CD4-positive, alpha-beta T cell (primary cell): ENCODE data around the gene AIFM1. TPM values are rescaled to one million over a fixed set of nuclear protein-coding genes. Genes with fewer than 3 reads are reported as not detected.

Experiments
- ATAC-seq: fragments of 200-7000 bp; cut with Tn5 transposase; one replicate; pipeline ENCODE4 v1.10.0; 2022; ENCODE audit warnings: mild to moderate bottlenecking; ENCODE audit not compliant: poor library complexity
- CTCF ChIA-PET: fragments of 350-600 bp; sonication (Branson Sonifier 250); formaldehyde crosslinking; loops from one replicate; lab custom pipeline; 2021; ENCODE audit warnings: antibody characterized with exemption, inconsistent platforms; lab: Charles Lee
- POLR2A ChIA-PET: fragments of 350-600 bp; sonication (Branson Sonifier 250); formaldehyde crosslinking; loops from one replicate; lab custom pipeline; 2021; ENCODE audit warnings: antibody characterized with exemption, inconsistent platforms; lab: Charles Lee
- DNase-seq, 14 experiments: peaks; one replicate each; pipeline ENCODE4 v3.0.0-alpha.2; 2013 to 2020; ENCODE audit warnings: mixed read lengths in 2 of 14
- H3K27ac ChIP-seq, 2 donors: one replicate each; pipeline versions ENCODE4 v1.5.1 to v1.7.0; 2013; ENCODE audit warnings: low read length in 2 of 2, low read depth in 1 of 2, mild to moderate bottlenecking in 1 of 2
- H3K27me3 ChIP-seq, 2 experiments: 1 replicate in 1 of 2; 2 replicates in 1 of 2; pipeline versions ENCODE4 v1.6.1 to v1.7.0; 2013; ENCODE audit warnings: low read length in 2 of 2, control low read depth in 1 of 2, mild to moderate bottlenecking in 1 of 2, moderate library complexity in 1 of 2; ENCODE audit not compliant: insufficient read depth in 2 of 2, control insufficient read depth in 1 of 2
- H3K36me3 ChIP-seq: one replicate; pipeline ENCODE4 v1.6.1; 2013; ENCODE audit warnings: low read length, control low read depth; ENCODE audit not compliant: insufficient read depth
- H3K4me1 ChIP-seq: one replicate; pipeline ENCODE4 v1.6.1; 2013; ENCODE audit warnings: low read length, control low read depth; ENCODE audit not compliant: insufficient read depth
- H3K4me3 ChIP-seq: one replicate; pipeline ENCODE4 v1.5.1; 2013; ENCODE audit warnings: mild to moderate bottlenecking, low read length, moderate library complexity
- H3K9me3 ChIP-seq, 2 experiments: 1 replicate in 1 of 2; 2 replicates in 1 of 2; pipeline versions ENCODE4 v1.6.1 to v1.7.0; 2013; ENCODE audit warnings: low read length in 2 of 2, mild to moderate bottlenecking in 2 of 2, control low read depth in 1 of 2, moderate library complexity in 1 of 2; ENCODE audit not compliant: control insufficient read depth in 1 of 2, insufficient read depth in 1 of 2
- H3K27ac Mint-ChIP-seq: one replicate; pipeline ENCODE4 v1.8.0; 2020; ENCODE audit warnings: mixed read lengths
- H3K27me3 Mint-ChIP-seq: one replicate; pipeline ENCODE4 v1.8.0; 2021; ENCODE audit warnings: mixed read lengths
- H3K36me3 Mint-ChIP-seq: one replicate; pipeline ENCODE4 v1.8.0; 2021; ENCODE audit warnings: low read depth, mixed read lengths
- H3K4me1 Mint-ChIP-seq: one replicate; pipeline ENCODE4 v1.8.0; 2021; ENCODE audit warnings: low read depth, mixed read lengths
- H3K4me3 Mint-ChIP-seq: one replicate; pipeline ENCODE4 v1.8.0; 2020; ENCODE audit warnings: mild to moderate bottlenecking, mixed read lengths
- H3K9me3 Mint-ChIP-seq: one replicate; pipeline ENCODE4 v1.8.0; 2020; ENCODE audit warnings: mixed read lengths
- intact Hi-C, 2 experiments: fragments of 100-400 bp; cut with DNase I in 1 of 2; cut with micrococcal nuclease in 1 of 2; formaldehyde crosslinking; loops; one replicate each; pipeline versions ENCODE4 v1.15.1 to v1.9.0; 2023 to 2025; cut with DNase I, micrococcal nuclease
- total RNA-seq, 174 experiments: library from RNA in 2 of 174; stranded (reverse) in 2 of 174; gene quantifications; one replicate each; pipeline ENCODE4 v1.2.3 and lab custom pipeline; 2021 to 2026
- TF ChIP-seq, protein P1 (sequence below): fragments of 200-600 bp; IDR thresholded peaks from one replicate; pipeline ENCODE4 v1.8.0; 2022; ENCODE audit warnings: antibody characterized with exemption, mild to moderate bottlenecking

Gene AIFM1
- total RNA-seq, 2 experiments from 2014 or later = 6.1 to 6.4 TPM

DNA sequence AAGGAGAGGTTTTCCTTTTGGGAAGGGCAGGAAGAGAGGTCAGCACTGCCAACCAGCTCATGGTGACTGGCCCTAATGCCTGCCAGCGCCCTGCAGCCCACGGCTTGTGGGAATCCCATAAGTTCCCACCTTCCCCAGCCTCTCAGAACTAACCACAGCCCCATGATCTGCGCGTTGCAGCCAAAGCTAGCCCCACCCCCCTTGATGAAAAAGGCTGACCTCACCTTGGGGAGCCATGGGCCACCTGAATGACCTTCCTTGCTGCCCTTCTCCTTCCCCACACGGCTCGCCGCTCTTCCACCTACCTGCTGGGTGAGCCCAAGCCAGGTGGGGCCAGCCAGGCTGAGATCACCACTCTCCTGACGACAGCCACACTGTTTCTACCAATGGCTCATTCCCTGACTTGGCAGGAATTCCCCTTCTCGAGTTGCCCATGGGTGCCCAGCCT is 51.5 kb downstream of the AIFM1 start:
- no peaks in the 10 kb centered on the region for H3K27me3 Mint-ChIP-seq
- no peak overlapping the region for H3K27ac ChIP-seq
- H3K9me3 Mint-ChIP-seq = no peaks in the 10 kb centered on the region
- H3K36me3 Mint-ChIP-seq = peaks cover 4% of the 10 kb centered on the region
- peaks cover 9% of the 10 kb centered on the region for H3K4me1 Mint-ChIP-seq
- ATAC-seq (no peak), DNase-seq (no peak)
- H3K4me3 Mint-ChIP-seq = peak overlapping the region; percentile 7
- no peak overlapping the region for H3K27ac Mint-ChIP-seq
- ChIA-PET CTCF (no interaction called here), POLR2A (no interaction called here)
- peaks cover 18% of the 10 kb centered on the region for H3K4me1 ChIP-seq
- no peaks in the 10 kb centered on the region for H3K27me3 ChIP-seq
- TF ChIP-seq, protein P1, sequence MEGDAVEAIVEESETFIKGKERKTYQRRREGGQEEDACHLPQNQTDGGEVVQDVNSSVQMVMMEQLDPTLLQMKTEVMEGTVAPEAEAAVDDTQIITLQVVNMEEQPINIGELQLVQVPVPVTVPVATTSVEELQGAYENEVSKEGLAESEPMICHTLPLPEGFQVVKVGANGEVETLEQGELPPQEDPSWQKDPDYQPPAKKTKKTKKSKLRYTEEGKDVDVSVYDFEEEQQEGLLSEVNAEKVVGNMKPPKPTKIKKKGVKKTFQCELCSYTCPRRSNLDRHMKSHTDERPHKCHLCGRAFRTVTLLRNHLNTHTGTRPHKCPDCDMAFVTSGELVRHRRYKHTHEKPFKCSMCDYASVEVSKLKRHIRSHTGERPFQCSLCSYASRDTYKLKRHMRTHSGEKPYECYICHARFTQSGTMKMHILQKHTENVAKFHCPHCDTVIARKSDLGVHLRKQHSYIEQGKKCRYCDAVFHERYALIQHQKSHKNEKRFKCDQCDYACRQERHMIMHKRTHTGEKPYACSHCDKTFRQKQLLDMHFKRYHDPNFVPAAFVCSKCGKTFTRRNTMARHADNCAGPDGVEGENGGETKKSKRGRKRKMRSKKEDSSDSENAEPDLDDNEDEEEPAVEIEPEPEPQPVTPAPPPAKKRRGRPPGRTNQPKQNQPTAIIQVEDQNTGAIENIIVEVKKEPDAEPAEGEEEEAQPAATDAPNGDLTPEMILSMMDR = no peak
- H3K4me3 ChIP-seq = no peak overlapping the region
- intact Hi-C loops = no loop called here
- H3K9me3 ChIP-seq = no peaks in the 10 kb centered on the region
- H3K36me3 ChIP-seq = no peaks in the 10 kb centered on the region

DNA sequence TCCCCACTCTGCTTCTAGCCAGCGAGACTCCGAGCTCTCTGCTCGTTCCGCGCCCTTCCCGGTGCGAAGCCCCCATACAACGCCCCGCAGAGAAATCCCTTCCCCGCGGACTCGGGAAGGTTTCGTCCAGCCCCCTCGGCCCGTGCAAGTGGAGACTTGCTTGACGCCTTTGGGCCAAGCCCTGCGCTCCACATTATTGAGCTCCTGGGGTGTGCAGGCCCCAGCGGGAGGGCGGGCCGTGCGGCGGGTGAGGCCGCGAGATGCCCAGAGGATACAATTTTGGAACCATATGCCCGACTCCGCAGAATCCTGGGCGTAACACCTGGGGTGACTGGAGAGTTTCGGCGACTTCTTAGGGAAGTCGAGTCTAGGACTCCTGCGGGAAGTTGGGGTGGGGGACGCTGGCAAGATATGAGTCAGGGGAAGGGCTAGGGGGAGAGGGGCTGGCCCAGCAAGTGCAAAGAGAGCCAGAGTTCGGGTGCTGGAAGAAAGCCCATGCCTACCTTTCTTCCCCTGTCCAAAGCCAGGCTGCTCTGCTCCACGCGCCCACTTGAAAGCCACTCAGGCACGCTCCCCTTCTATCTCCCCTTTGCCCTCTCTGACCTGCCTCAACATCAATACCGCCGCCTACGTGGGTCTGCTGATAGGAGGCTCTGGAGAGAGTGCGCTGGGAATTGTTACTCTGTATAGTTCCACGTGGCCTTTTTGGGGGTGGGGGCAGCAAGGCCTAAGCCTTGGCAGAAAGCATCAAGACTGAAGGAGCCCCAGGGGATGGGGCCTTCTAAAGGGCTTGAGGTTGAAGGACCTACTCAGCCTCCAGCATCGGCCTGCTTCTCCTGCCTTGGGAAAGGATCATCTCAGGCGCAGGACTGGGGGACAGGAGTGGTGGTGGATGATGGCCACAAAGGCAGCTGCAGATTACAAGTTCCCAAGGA is 54.2 kb downstream of the AIFM1 start:
- peaks cover 20% of the 10 kb centered on the region for H3K4me1 Mint-ChIP-seq
- CTCF ChIA-PET = interaction anchor here (0.8 to 1.5 kb wide), 3 partner anchors 10 to 30 kb away, joined by 3 to 4 read pairs (median 4); no protein-coding TSS in a partner anchor
- Histone ChIP-seq H3K27ac (no peak overlapping the region), H3K27me3 (no peaks in the 10 kb centered on the region), H3K36me3 (peaks cover 3% of the 10 kb centered on the region), H3K4me1 (peaks cover 28% of the 10 kb centered on the region), H3K4me3 (peak overlapping the region; percentile 26), H3K9me3 (no peaks in the 10 kb centered on the region)
- H3K36me3 Mint-ChIP-seq = peaks cover 8% of the 10 kb centered on the region
- H3K27ac Mint-ChIP-seq = peak overlapping the region; percentile 56
- intact Hi-C loops = no loop called here
- peak overlapping the region; percentile 83 for H3K4me3 Mint-ChIP-seq
- POLR2A ChIA-PET = interaction anchor here (0.8 to 2.7 kb wide), 6 partner anchors 16 to 32 kb away, joined by 3 to 15 read pairs (median 4); no protein-coding TSS in a partner anchor
- DNase-seq (no peak), ATAC-seq (no peak)
- H3K27me3 Mint-ChIP-seq = no peaks in the 10 kb centered on the region
- TF ChIP-seq, protein P1 = no peak
- no peaks in the 10 kb centered on the region for H3K9me3 Mint-ChIP-seq

GRCh38 chrX:130110379-130111219 is 55.0 kb downstream of the AIFM1 start, which contains the start of gene ELF4:
ELF4 (minus strand) TSS chrX:130110497; CDS start chrX:130081330, 29,167 bp downstream.
- peak within 1 kb of the TSS; percentile 95 for H3K4me3 Mint-ChIP-seq
- ATAC-seq (peak; percentile 76), DNase-seq (peak in 12 of 14 experiments; percentile 19 to 85 (median 57))
- CTCF ChIA-PET = interaction anchor here (0.8 to 3.1 kb wide), 4 partner anchors 10 to 29 kb away, joined by 4 to 10 read pairs (median 5); no protein-coding TSS in a partner anchor
- H3K4me1 ChIP-seq = peaks cover 37% of the 10 kb centered on the region
- intact Hi-C loops = no loop called here
- H3K27me3 ChIP-seq = no peaks in the 10 kb centered on the region
- TF ChIP-seq, protein P1 = no peak
- H3K27ac Mint-ChIP-seq = peak within 1 kb of the TSS; percentile 82
- peak within 1 kb of the TSS; percentile 50 to 52 for H3K27ac ChIP-seq
- H3K36me3 Mint-ChIP-seq = peaks cover 8% of the 10 kb centered on the region
- POLR2A ChIA-PET = interaction anchor here (1.0 to 2.7 kb wide), 6 partner anchors 15 to 31 kb away, joined by 3 to 15 read pairs (median 6); no protein-coding TSS in a partner anchor
- no peaks in the 10 kb centered on the region for H3K9me3 ChIP-seq
- H3K4me3 ChIP-seq = peak within 1 kb of the TSS; percentile 83
- H3K36me3 ChIP-seq = peaks cover 3% of the 10 kb centered on the region
- no peaks in the 10 kb centered on the region for H3K27me3 Mint-ChIP-seq
- H3K9me3 Mint-ChIP-seq = no peaks in the 10 kb centered on the region
- H3K4me1 Mint-ChIP-seq = peaks cover 25% of the 10 kb centered on the region
